GM19240 (cell line): ENCODE data around the gene SLC47A2.
"Not testable (repeated sequence)": the region's sequence is repeated elsewhere in the genome, so short reads cannot be mapped to it uniquely, and the experiment has no call there.

Source experiments
- DNase-seq: peaks from one replicate; pipeline ENCODE4 v3.0.0; 2011; ENCODE audit warnings: low spot score; ENCODE audit not compliant: insufficient read length

The SLC47A2 gene

DNA sequence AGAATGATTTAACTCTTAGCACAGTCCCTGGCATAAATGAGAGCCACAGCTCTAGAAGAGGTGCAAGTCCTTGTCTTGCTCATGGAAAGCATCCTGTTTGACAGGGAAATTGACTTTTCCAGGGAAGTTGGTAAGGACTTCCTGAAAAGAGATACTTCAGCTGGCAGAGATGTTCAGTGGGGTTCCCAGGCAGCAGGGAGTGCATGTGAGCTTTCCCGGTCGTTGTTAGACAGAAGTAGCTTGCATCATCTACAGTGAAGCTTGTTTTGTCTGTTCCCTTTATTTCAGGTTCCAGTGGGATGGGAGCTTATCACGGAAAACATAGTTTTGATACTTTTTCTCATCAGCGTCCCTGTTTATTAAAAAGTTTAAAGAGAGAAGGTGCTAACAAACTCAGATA is 45.0 kb downstream of the SLC47A2 start:
- no peak for DNase-seq

DNA sequence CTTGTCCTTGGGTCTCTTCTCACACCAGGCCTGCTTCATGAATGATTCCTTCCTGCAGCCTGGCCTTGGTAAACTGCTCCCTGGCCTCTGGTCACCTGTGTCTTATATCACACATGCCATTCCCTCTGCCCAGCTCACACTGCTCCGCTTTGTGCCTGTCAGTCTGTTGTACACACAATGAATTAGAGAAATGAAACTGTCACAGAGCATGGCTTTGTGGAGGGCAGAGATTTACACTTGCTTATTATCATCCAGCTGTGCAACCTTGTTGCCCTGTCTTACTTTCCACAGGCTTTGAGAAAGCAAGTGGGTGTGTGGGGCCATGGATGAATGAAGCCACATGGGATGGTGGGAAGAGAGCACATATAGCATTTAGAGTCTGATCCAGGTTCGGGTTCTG is 45.5 kb downstream of the SLC47A2 start:
- no peak for DNase-seq

DNA sequence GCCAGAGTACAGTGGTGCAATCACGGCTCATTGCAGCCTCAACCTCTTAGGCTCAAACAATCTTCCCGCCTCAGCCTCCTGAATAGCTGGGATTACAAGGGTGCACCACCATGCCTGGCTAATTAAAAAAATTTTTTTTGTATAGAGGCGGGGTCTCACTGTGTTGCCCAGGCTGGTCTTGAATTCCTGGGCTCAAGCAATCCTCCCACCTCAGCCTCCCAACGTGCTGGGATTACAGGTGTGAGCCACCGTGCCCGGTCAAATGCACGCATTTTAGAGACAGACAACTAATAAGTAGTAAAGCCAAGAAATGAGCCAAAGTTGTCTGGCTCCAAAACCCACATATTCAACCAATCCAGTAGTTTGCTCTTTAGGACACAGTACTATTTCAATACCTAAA is 46.7 kb downstream of the SLC47A2 start:
- not testable (repeated sequence) for DNase-seq

DNA sequence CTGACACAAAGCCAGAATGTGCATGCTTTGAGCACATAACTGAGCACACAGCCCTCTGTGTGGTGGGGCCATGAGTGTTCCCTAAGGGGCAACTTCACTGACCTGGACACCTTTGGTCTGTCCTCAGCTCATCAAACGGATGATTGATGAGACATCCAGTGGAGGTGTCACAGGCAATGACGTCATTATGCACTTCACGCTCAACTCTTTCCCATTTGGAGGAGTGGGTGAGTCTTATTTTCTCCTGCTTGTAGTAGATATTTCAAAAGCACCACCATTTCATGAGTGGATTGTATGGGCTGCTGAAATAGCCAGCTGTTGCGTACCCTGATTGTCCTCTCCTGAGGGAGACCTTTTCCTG is 51.6 kb downstream of the SLC47A2 start:
- no peak for DNase-seq

DNA sequence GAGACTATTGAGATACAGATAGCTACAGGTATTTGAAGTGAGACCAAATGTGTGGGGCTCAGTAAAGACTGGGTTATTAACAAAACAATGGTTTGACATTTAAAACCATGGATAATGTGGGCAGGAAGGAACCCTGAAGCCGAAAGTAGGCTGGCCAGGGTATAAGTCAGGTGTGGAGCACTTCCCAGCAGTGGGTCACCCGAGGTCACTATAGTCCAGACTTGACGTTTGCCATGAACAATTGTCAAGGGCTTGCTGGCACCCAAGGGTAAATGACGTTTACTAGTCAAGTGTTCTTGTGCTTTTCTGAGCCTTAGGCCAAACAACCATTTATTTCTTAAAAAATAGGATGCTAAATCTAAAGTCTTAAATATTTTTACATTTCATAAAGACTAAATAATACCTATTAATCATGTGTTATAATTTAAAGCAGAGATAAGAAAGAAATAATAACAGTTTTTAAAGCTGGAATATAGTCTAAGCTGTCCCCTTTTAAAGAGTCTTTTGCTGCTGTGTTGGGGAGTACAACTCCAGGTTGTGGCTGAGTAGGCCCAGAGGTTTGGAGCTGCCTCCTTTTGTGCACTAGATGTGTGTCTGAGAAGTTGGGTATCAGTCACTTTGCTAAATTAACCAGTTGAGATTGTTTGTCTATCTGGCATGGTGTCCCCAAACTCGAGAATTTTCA is 52.1 kb downstream of the SLC47A2 start:
- no peak for DNase-seq

DNA sequence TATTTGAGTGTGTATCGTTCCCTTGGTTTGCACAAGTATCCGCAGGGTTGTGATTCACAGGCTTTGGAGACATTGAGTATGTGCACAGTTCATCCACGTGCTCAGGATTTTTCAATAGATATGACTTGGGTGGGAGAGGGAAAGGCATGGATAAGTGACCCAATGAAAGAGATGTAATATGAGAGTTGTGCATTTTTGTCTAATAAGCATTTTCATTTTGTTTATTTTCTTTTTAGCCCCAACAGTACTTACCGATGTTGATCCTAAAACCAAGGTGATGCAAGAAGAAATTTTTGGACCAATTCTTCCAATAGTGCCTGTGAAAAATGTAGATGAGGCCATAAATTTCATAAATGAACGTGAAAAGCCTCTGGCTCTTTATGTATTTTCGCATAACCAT is 53.3 kb downstream of the SLC47A2 start:
- DNase-seq: no peak

DNA sequence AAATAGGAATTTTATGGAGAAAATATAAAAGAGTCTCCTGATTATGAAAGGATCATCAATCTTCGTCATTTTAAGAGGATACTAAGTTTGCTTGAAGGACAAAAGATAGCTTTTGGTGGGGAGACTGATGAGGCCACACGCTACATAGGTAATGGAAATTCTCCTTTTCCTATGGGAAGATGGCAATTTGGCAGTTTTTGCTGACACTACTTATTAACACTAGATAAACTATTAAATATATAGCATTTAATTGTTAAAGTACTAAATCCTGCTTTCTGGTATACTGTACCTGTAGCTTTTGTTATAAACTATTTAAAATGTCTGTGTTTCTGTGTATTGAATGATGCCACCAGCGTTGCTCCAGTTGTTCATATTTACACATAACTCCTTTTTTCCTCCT is 55.3 kb downstream of the SLC47A2 start:
- no peak for DNase-seq

DNA sequence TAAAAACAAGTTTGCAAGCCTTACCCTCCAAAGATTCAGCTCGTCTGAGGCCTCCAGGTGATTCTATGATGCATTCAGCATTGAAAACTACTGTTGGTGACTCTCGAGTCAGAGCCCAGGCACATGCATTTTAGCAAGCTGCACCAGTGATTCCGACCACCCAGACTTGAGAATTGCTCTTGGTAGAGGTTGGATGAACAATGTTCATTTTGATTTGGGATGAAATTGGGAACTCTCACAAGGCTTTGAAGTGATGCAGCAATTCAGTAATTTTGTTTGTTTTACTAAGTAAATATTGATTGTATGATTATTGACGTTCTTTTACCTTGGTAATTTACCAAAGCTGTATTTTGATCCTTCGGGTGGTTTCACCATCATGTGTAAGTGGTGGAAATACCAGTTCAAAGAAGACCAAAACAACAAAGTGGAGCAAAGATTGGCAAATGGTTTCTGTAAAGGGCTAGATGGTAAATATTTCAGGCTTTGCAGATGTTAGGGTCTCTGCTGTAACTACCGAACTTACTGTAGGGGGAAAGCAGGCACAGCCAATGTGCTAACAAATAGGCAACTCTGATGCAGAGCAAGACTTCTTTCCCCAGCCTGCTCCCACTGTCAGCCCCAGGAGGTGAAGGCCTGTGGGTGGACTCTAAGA is 56.0 kb downstream of the SLC47A2 start:
- DNase-seq: no peak

DNA sequence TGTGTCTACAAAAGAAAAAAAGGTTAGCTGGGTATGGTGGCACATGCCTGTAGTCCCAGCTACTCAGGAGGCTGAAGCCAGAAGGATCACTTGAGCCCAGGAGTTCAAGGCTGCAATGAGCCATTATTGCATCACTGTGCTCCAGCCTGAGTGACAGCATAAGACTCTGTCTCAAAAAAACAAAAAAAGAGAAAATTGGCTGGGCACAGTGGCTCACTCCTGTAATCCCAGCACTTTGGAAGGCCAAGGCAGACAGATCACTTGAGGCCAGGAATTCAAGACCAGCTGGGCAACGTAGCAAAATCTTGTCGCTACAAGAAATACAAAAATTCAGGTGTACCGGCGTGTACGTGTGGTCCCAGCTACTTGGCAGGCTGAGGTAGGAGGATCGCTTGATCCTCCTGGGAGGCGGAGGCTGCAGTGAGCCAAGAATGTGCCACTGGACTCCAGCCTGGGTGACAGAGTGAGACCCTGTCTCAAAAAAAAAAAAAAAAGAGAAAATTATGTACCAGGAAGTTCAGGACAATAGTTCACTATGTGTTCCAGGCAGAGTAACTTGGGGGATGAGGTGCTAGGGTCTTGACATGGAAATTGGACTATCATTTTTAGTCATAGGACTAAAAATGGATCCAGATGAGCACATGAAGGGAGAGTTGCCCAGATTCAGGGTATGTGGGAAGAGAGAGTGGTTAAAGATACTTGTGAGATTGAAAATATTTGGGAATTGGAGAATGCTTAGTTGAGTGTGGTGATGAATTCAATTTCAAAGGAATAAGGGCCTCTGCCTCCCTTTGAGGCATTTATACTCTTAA is 56.8 kb downstream of the SLC47A2 start:
- no peak for DNase-seq

DNA sequence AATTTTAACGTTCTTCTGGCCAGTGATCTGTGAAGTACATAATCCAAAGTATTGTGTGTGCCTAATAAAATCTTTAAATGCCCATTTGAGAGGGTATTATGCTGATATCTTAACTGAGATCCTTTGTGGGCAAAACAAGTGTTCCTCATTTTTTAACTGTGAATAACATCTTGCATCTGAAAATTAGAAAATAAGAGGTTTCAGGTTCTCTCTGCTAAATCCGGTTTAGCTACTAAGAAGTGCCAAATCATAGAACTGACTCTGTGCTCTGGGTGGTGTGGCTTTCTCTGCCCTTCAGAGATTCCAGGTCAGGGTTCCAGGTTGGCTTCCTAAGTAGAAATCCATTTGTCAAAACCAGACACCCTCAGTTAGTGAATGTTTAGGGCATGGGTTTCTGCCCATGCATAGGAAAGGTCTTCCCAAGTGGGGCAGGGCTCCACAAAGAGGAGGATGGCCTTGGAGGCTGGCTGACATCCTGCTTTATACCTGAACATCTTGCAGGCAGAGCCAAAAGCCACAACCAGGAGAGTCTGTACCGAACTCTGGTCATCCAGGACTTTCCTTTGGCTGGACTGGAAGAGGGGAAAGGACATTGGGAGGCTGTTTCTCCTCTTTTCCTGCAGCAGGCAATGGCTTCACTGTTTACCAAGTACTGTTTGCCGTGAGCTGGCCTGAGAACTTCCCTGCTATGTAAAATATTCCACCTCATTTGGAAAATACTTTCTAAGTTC is 59.4 kb downstream of the SLC47A2 start:
- DNase-seq: no peak

DNA sequence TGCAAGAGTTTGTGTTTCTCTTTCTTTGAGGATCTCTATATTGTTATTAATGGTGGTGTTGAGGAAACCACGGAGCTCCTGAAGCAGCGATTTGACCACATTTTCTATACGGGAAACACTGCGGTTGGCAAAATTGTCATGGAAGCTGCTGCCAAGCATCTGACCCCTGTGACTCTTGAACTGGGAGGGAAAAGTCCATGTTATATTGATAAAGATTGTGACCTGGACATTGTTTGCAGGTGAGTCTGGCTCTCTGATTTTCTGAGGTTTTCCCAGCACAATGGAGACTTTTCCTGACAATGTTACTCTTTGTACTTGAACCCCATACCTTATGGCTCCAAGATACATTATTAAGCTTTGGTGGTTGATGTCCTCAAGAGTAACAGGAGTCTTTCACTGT is 60.0 kb downstream of the SLC47A2 start:
- no peak for DNase-seq

DNA sequence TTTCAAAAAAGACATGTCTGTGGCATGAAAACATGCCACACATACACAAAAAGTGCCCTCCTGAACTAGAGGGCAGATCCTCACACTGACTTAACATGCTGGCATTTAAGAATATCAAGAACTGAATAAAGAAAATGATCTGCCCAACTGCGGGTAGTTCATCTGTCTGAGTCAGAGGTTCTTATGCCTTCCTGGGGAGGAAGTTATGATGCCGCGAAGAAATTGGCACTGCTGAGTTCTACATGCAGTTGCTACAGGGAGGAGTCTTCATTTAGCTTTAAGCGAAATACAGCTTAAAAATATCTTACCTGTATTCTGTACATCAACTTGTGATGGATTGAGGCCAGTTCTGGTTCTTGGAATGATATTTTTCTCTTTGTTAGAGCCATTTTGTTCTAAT is 61.5 kb downstream of the SLC47A2 start:
- no peak for DNase-seq

DNA sequence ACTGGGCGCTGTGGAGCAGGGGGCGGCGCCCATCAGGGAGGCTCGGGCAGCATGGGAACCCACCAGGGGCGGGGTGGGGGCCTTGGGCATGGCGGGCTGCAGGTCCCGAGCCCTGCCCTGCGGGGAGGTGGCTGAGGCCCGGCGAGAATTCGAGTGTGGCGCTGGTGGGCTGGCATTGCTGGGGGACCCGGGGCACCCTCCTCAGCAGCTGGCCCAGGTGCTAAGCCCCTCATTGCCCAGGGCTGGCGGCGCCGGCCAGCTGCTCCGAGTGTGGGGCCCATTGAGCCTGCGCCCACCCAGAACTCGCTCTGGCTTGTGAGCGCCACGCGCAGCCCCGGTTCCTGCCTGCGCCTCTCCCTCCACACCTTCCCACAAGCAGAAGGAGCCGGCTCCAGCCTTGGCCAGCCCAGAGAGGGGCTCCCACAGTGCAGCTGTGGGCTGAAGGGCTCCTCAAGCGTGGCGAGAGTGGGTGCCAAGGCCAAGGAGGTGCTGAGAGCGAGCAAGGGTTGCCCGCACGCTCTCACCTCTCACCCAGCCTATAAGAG is 62.0 kb downstream of the SLC47A2 start:
- DNase-seq: no peak

DNA sequence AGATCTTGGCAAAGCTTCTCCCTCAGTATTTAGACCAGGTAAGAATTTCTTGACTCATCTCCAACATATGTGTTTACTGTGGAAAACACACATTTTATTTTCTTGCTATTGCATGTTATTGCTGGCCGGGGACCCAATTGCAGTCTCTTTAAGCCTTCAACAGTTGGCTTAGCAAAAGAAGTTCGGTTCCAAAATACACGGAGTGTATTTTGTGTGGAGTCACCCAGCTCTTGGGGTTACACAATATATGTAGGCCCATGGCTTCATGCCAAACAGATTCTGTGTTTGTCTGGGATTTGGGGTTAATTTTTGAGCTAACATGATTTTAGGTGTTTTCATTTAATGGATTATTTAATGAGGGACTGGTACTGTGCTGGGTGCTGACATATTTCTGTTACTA is 63.8 kb downstream of the SLC47A2 start:
- DNase-seq: no peak

DNA sequence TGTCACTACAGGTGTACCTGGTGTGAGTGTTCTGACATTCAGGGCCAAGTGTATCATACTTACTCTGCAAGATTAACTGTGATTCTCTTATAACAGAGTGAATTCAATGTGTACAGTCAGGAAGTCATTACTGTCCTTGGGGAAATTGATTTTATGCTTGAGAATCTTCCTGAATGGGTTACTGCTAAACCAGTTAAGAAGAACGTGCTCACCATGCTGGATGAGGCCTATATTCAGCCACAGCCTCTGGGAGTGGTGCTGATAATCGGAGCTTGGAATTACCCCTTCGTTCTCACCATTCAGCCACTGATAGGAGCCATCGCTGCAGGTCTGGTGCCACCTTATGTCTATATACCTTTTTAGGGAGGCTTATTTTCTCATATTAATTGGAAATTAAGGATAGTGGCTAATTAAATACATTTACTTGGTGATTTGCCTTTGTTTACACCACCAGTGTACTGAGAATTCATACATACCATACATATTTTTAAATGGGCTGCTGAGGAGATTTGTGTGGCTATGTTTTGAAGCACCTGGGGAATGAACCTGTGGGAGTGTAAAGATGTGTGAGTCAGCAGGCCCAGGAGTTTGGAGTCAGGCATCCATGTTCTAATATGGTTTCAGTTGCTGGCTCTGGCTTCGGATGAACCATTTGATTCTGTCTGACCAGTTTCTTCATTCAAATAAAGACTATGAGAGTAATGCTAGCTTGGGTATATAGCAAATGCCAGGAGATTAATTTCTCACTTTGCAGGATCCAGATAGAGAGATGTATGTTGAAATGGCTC is 64.7 kb downstream of the SLC47A2 start:
- DNase-seq: no peak

DNA sequence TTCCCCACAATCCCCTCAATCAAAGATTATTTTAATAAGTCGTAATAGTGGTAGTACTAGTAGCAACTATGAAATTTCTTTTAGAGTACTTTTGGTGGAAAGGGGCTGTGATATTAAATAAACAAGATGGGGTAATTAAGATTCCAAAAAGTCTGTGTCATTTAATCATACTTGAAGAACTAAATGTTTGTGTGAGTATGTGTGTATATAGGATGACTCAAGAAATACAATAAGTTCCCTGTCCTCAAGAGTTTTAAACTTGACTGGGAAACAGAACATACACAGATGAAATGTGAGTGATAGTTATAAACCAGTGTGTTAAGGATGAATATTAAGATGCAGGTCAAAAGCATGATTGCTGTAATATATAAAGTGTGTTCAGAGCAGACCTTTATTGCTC is 65.6 kb downstream of the SLC47A2 start:
- DNase-seq: no peak

DNA sequence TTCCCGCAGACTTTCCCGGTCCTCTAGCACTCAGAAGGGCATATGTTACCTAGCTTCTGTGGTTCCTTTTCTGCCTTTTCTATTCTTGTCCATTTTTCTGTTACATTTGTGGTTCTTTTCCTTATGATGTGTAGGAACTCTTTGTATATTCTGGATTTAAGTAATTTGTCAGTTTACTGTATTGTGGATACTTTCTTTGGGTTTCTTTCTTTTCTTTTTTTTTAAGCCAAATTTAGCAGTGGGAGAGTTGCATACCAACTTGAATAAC is 67.2 kb downstream of the SLC47A2 start:
- no peak for DNase-seq

DNA sequence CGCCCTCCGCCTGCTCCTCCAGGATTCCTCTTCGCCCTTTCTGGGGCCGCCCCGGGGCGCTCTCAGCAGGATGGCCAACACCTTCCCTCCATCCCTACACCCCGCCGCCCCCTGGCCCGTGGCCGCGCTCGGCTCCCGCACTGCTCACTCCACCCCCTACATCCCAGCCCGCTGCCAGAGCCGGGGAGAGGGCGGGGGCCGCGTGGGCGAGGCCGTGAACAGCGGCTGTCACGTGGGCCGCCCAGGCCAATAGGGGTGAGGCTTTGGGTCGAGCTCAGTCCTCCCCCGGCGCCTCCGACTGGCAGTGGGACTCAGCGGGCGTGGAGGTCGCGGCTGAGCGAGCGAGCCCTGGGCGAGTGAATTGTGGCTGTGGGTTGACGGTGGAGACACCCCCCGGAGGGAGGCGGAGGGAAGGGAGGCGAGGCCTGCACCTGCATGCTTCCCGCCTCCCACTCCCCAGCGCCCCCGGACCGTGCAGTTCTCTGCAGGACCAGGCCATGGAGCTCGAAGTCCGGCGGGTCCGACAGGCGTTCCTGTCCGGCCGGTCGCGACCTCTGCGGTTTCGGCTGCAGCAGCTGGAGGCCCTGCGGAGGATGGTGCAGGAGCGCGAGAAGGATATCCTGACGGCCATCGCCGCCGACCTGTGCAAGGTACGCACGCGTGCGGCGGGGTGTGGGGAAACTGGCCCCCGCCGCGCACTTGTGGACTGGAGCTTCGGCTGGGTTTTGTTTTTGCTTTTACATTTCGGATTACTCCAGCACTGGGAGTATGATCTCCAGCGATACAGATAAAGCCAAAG is 67.7 kb downstream of the SLC47A2 start, which contains the start of gene ALDH3A2:
Gene ALDH3A2 (plus strand): TSS at position 277 of the 799 bp plus-strand sequence. CDS start 221 bp downstream, at position 498.
- peak; percentile 95 for DNase-seq

DNA sequence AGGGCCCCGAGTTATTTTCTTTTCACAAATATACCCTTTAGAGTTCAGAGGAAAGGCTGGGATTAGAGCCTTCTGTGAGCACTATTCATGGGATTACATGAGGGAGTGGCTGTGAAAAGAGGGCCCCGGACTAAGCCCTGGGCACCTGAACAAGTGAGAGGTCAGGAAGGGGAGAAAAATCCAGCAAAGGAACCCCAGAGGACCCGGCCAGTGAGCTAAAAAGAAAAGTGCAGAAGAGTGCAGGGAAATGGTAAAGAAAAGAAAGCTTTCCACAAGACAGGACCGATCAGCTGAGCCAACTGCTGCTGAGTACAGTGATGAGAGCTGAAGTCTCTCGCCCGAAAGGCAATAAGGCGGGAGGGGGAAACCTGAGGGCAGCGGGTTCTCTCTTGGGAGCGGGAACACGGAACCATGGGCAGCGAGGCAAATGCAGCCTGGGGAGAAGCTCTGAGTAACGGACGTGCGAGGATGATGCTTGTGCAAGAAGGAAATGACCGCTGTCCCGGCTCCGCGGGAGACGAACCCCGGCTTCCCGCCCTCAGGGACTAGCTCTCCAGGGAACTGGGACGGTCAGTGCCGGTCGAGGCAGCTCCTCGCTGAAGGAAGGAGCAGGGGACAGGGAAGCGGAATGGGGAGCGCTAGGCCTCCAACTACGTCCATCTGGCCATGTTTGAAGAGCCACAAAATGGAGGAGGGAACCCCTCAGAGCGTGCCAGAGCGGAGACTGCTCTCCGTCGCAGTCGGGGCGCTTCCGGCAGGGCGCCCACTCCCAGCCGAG is 68.5 kb downstream of the SLC47A2 start:
- DNase-seq: no peak
